Glomerular endothelial cell (primary cell): ENCODE measurements around the gene NME5. TPM values are rescaled to one million over a fixed set of nuclear protein-coding genes. Genes with fewer than 3 reads are reported as not detected.
"Not testable (repeated sequence)": the region's sequence is repeated elsewhere in the genome, so short reads cannot be mapped to it uniquely, and the experiment has no call there.

Source experiments
- DNase-seq: peaks from one replicate; pipeline ENCODE4 v3.0.0-alpha.2; 2011; ENCODE audit warnings: low read depth, low spot score; ENCODE audit errors: extremely low read depth
- total RNA-seq: library from RNA; depleted of rRNA; stranded (reverse); fragments of >200 nt; gene quantifications from 2 replicates; pipeline ENCODE4 v1.2.3, GENCODE V29; 2015

The NME5 gene, protein sequence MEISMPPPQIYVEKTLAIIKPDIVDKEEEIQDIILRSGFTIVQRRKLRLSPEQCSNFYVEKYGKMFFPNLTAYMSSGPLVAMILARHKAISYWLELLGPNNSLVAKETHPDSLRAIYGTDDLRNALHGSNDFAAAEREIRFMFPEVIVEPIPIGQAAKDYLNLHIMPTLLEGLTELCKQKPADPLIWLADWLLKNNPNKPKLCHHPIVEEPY
- 1.4 and 5.8 TPM in 2 replicates for total RNA-seq

DNA sequence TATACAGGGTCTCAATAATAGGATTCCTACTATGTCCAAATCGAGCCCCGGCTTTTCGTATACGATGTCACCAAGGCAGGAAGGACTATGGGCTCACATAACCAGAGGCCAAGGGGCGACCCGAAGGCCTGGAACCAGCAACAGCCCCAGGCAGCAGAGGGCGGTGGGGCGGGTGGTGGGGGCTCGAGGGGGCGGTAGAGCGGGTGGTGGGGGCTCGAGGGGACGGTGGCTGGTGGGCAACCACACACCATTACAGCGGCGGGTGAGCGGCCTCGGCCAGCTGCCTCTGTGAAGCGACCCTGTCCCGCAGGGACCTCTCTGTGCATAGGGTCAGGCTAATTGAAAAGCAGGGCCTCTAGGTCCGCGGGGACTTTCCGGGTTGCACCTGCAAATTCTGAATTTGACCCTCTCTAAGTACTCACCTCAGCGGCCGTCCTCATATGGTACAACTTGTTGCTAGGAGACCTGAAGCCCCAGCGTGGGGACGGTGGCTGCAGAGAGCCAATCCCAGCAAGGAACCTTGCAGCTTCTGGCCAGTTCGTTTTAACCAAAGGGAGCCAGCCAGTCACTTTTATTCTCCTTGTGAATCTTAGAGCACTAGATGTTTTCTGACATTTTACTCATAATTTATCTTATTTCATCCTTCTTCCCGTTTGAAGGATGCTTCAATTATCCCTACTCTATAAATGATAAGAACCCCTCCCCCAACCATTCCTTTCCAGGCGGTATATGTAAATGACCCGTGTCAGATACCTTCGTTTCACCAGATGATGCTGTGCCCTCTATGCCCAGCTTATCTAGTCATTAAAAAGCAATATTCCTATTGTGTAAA lies at the start of gene NME5:
Gene NME5, minus strand, starts transcription at position 480 of the 832 bp plus-strand sequence. CDS start 648 bp downstream, outside the sequence.
- no peak for DNase-seq

DNA sequence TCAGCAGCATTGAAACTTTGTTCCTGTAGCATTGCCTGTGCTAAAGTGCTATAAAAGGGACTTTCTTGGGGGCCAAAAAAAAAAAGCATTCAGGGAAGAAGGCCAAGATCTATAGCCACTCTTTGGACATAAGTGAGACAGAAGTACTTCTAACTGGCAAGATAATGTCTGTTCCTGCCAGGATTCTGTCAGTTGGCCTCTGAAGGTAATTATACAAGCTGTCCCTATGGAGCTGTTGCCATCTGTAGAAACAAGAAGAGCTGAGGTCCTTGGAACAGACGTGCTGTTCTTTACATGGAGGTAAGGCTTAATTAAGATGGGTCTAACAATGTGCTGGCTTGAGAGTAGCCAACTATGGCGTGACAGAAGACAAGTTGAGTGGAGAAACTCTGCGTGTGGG lies 49.4 kb upstream of the NME5 start:
- DNase-seq = no peak

DNA sequence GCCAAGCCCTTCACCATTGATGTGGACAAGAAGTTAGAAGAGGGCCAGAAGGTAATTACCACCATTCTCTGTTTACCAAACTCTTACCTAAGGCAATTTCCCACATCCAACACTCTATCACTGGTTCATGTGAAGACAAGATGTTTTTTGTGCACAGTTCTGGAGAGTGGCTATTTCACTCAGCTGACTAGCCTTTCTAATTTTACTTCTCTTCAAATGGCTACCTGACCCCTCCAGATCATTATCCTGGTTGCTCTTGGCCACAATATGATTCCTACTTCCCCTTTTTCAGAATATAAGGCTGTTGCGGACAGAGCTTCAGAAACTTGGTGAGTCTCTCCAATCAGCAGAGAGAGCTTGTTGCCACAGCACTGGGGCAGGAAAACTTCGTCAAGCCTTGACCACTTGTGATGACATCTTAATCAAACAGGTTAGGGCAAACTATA lies 46.8 kb upstream of the NME5 start:
- no peak for DNase-seq

DNA sequence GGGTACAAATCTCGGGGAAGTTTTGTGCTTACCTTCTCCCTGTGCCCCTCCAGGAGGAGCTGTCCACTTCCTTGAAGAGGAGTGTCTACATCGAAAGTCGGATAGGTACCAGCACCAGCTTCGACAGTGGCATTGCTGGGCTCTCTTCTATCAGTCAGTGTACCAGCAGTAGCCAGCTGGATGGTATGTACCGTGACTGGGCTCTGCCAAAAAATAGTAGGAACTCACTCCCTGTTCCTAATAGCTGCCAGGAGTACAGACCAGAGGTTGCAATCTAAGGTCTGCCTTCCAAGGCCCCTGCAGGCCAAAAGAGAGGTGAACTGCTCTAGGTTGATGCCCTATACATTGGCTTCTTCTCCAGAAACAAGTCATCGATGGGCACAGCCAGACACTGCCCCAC lies 43.6 kb upstream of the NME5 start:
- no peak for DNase-seq

DNA sequence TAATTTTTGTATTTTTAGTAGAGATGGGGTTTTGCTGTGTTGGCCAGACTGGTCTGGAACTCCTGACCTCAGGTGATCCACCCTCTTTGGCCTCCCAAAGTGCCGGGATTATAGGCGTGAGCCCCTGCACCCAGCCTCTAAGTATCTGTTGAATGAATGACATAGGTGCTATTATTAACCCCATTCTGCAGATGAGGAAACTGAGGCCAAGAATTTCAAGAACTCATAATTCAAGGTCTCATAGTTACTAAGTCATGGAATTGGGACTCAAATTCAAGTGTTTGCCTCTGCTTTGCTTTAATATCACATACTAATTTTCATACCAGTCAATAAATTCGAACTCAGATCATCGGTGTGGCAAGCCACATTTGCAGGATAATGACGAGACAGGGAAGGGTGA lies 41.6 kb upstream of the NME5 start:
- DNase-seq = no peak

DNA sequence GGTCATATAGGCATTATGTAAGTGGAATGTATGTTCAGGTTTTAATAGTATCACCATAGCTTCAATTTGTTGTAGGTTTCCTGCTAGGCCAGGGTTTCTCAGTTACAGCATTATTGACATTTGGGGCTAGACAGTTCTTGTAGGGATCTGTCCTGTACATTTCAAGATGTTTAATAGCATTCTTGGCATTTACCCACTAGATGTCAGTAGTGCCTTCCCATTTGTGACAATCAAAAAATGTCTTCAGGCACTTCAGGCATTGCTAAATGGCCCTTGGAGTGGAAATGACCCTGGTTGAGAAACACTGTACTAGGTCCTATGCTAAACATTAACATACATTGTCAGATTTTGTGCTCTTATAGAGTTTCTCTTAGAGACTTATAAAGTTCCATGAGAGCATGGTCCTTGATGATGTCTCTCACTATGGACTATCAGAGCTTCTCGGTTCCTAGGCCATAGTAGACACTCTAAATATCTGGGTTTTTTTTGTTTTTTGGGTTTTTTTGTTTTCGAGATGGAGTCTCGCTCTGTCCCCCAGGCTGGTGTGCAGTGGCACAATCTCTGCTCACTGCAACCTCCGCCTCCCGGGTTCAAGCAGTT lies 41.1 kb upstream of the NME5 start:
- DNase-seq = peak; percentile 33

DNA sequence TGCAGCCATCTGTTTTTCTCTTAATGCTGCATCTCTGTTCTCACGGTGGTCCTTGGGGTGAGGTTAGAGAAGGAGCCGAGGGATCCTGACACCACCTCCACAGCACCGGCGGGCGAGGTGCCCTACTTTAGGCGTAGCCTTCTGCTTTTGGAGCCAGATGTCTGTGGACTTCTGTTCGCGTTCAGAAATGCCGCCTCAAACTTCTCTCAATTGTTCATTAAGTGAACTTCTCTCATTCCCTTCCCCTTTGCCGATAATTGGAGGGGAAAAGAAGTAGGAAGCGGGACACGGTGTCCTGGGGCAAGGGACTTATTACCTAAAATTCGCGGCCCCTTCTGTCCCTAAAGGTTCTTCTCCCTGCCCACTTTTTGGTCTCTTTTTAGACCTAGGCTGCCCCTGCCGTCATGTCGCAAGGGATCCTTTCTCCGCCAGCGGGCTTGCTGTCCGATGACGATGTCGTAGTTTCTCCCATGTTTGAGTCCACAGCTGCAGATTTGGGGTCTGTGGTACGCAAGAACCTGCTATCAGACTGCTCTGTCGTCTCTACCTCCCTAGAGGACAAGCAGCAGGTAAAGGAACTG lies 40.1 kb upstream of the NME5 start:
- DNase-seq = no peak

DNA sequence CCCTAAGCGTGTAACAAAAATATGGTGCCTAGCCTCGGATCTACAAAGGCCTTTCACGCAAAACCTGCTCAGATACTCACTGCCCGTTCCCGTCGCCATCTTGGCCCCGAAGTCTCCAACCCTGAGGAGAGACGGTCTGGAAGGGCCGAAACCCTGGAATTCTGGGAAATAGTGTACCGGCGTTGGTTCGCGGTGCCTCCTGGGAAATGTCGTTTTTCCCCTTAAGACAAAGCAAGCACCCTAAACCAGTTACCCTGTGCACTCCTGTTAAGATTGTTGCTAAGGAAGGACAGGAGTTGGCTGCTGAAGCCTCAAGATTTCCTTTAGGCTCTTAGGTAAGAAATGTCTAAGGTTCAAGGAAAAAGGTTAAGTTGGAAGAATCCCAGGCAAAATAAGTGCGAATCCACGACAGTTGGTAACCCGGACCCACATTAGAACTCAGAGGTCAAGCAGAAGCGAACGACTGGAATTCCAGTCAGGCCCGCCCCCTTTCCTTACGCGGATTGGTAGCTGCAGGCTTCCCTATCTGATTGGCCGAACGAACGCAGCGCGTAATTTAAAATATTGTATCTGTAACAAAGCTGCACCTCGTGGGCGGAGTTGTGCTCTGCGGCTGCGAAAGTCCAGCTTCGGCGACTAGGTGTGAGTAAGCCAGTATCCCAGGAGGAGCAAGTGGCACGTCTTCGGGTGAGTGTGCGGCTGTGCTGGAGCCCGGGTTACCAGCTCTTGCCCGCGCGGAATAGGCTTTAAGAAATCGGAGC lies 39.5 kb upstream of the NME5 start, which contains the start of the genes BRD8 and KIF20A:
Gene BRD8, minus strand, starts transcription at position 115 of the 761 bp plus-strand sequence. Its CDS starts 16 bp downstream, at position 99.
Gene KIF20A, plus strand, starts transcription at position 597 of the 761 bp plus-strand sequence. CDS start 569 bp downstream, outside the sequence.
- DNase-seq = peak; percentile 96

DNA sequence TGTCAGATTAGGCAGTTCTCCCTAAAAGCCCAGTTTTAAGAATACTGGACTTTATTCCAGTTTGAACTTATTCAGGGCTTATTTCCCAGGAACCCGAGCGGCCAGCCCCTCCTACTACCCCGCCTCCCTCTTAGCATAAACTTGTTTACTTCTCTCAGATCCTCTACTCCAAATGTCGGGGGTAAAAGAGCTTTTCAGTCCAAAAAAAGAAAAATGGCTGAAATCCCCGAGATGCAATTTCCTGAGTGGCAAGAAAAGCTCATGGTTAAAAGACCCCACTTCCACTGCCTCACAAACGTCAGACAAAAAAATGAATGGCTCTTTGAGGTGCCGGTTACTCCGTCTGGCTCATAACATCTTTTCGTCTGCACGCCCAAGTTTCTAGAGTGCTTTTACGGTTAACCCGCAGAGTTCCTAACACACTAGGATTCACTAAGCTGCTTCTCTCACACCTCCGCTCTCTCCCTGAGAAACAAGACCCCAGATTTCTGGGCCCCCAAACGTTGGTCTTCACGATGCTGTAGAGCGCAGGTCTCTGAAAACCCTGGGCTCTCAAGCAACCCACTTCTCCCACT lies 38.8 kb upstream of the NME5 start:
- peak; percentile 10 for DNase-seq

DNA sequence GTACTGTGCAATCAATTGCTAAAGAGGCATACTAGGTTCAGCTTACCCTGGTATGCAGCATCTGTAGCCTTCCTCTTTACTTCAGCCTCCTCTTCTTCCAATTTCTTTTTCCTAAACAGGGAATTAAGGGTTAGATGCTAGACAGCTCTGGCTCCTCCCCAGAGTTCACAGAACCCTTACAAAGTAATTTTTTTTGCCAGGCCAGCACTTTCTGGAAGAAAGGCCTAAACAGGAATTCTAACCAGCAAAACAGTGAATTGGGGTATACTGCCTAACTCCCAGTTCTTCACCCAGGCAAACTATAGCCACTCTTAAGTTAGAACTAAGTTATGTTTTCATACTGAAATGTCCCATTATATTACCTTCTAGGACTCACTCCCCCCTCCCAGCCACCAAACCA lies 31.1 kb upstream of the NME5 start:
- no peak for DNase-seq

DNA sequence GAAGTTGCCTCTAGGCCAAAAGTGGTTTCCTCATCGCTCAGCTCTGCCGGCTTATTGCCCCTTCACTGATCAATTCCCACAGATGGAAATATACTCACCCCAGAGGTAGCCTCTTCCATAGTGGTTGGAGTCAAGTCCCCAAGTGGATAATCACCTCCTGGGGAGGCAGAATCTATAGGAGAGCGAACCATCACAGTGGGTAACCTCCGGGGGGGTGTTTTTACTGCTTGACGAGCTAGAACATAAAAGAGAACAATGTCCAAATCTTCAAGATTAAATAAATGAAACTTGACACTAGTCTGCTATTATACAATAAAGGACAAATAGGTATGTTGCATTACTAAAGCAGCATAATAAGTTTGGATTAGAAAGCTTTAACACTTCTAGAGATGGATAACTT lies 29.9 kb upstream of the NME5 start:
- no peak for DNase-seq

DNA sequence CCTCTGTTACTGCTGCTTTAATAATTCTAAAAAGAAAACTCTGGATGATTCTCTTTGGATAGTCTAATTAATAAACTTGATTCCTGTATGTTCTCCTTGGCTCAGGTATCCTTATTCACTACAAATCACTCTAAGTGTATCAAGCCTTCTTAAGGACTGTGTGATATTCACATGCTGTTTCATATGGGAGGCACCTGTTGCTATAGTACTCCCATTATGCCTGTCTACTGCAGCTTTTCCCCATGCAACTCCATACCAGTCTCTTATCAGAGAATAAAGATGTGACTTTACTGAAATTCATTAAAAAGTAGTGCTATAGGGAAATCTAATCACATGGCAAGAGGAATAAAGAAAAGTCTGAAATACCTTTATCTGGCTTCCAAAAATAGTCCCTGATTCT lies 24.5 kb upstream of the NME5 start:
- no peak for DNase-seq

DNA sequence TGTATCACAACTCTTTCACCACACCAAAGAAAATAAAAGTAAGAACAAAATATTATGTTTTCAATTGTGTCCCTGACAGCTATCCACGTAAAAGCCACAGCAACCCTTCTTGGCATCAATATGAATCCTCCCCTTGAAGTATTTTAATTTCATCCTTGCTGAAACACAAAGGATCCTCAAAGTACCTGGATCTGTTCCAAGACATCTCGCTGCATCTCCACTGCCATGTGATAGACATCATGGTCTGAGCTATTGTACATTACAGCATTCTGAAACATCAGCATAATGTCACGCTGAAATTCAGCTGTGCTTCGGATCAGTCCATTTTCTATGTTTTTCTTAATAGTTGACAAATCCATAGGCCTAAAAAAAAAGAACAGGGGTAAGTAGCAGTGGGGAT lies 21.5 kb upstream of the NME5 start:
- DNase-seq = no peak

DNA sequence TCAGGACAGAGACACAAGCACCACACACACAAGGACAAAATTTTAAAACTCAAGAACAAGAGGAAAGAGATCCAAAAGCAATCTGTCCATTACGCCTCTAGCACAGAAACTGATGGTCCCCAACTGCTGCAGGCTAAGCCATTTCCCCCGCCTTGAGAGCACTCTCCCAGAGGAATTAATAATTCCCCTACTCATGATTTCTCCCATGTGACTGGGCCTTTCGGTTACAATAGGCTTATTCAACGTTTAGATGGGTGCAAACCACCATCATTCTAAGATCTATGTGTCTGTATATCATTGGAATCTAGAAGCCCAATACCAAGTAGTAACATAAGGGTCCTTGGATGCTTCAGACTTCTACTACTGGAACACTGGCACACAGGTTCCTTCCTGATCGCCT lies 20.4 kb upstream of the NME5 start:
- no peak for DNase-seq

DNA sequence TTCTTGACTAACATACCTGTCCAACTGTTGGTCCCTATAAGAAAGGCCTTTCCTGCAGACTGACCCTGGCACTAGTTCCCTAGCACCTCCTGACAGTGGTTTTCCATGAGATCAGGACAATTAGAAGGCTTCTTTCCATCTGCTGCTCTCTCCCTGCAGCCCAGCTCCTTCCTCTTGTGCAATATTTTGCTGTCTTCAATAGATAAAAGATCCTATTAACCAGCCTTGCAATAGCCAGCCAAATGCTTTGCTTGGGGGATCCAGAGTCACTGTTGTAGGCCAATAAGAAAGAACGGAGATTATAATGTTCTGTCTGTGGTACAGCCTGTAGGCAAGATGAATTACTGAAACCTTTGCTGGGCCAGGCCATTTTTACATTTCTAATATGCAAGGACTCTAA lies 18.4 kb upstream of the NME5 start:
- DNase-seq = no peak

DNA sequence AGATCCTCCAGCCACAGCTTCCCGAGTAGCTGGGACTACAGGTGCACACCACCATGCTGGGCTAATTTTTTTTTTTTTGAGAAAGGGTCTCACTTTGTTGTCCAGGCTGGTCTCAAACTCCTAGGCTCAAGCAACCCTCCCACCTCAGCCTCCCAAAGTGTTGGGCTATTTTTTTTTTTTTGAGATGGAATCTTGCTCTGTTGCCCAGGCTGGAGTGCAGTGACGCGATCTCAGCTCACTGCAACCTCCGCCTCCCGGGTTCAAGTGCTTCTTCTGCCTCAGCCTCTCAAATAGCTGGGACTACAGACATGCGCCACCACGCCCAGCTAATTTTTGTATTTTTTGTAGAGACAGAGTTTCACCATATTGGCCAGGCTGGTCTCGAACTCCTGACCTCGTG lies 16.7 kb upstream of the NME5 start:
- not testable (repeated sequence) for DNase-seq

DNA sequence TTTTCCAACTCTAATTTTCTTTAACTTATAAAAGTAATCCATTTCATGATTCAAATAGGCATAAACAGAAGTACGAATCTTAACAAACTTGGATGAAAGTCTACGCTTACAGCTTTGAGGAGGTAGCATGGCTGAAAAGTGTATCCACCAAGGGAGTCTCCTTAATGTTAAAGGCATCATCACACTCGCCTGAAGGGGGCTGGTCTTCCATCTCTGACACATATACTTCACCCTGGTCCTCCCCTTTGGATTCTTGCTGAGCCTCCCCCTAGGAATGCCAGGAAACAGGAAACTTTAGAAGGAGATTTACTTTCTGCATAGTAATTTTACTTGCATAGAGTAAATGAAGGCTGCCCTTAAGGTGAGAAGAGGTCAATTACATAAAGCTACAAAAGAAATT lies 10.3 kb upstream of the NME5 start:
- DNase-seq = no peak

DNA sequence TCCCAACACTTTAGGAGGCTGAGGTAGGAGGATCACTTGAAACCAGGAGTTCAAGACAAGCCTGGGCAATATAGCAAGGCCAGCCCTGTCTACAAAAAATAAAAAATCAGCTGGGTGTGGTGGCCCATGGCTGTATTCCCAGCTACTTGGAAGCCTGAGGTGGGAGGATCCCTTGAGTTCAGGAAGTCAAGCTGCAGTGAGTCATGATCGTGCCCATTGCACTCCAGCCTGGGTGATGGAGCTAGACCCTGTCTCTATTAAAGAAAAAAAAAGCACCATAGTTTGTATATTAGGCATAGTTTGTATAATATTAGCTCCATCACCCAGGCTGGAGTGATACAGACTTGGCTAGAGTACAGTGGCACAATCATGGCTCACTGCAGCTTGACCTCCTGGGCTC lies 9.6 kb upstream of the NME5 start:
- peak; percentile 42 for DNase-seq

DNA sequence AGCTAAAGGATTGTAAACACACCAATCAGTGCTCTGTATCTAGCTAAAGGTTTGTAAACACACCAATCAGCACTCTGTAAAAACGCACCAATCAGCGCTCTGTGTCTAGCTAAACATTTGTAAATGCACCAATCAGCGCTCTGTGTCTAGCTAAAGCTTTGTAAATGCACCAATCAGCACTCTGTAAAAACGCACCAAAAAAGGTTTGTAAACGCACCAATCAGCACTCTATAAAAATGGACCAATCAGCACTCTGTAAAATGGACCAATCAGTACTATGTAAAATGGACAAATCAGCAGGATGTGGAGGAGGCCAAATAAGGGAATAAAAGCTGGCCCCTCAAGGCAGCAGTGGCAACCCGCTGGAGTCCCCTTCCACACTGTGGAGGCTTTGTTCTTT lies 4.3 kb upstream of the NME5 start:
- not testable (repeated sequence) for DNase-seq

DNA sequence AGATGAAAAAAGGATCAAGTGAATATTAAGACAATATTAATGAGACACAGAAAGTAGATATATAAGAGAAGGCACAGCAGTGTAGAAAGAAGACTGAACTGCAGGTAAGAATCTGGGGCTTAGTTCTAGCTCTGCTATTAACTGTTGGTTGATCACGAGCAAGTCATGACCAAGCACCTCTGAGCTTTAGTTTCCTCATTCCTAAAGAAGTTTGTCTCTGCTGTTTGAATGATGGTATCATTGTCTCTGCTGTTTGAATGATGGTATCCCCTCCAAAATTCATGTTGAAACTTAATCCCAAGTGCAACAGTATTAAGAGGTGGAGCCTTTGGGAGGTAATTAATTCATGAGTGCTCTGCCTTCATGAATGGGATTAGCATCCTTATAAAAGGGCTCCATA lies 2.5 kb upstream of the NME5 start:
- DNase-seq = no peak
